ENCODE results near the gene CRTAC1.

The CRTAC1 gene

GRCh38 chr10:97937054-97937453 is 93.4 kb downstream of the CRTAC1 start:
- no peak overlapping the region for H3K4me3 ChIP-seq (ENCODE audit: low read depth, low read length)
- TF ChIP-seq CTCF (IDR thresholded peaks at IDR 0.05; ENCODE audit: borderline replicate concordance, insufficient read depth, low read depth, low read length) = no peak

GRCh38 chr10:97936126-97936525 is 94.3 kb downstream of the CRTAC1 start:
- TF ChIP-seq CTCF (IDR thresholded peaks at IDR 0.05; ENCODE audit: borderline replicate concordance, insufficient read depth, low read depth, low read length) = no peak
- no peak overlapping the region for H3K4me3 ChIP-seq (ENCODE audit: low read depth, low read length)

- no peak for TF ChIP-seq CTCF (IDR thresholded peaks at IDR 0.05; ENCODE audit: borderline replicate concordance, insufficient read depth, low read depth, low read length)
- H3K4me3 ChIP-seq (ENCODE audit: low read depth, low read length) = no peak overlapping the region
Observed at GRCh38 chr10:97932932-97933530, 97.4 kb downstream of the CRTAC1 start.

- H3K4me3 ChIP-seq (ENCODE audit: low read depth, low read length) = no peak overlapping the region
- TF ChIP-seq CTCF (IDR thresholded peaks at IDR 0.05; ENCODE audit: borderline replicate concordance, insufficient read depth, low read depth, low read length) = no peak
Observed at GRCh38 chr10:97931041-97931440, 99.4 kb downstream of the CRTAC1 start.

- TF ChIP-seq CTCF (IDR thresholded peaks at IDR 0.05; ENCODE audit: borderline replicate concordance, insufficient read depth, low read depth, low read length) = no peak
- no peak overlapping the region for H3K4me3 ChIP-seq (ENCODE audit: low read depth, low read length)
Observed at GRCh38 chr10:97928897-97929296, 101.5 kb downstream of the CRTAC1 start.

- no peak overlapping the region for H3K4me3 ChIP-seq (ENCODE audit: low read depth, low read length)
- TF ChIP-seq CTCF (IDR thresholded peaks at IDR 0.05; ENCODE audit: borderline replicate concordance, insufficient read depth, low read depth, low read length) = no peak
Observed at GRCh38 chr10:97927622-97928021, 102.8 kb downstream of the CRTAC1 start.

GRCh38 chr10:97926055-97926454 is 104.4 kb downstream of the CRTAC1 start:
- H3K4me3 ChIP-seq (ENCODE audit: low read depth, low read length) = no peak overlapping the region
- no peak for TF ChIP-seq CTCF (IDR thresholded peaks at IDR 0.05; ENCODE audit: borderline replicate concordance, insufficient read depth, low read depth, low read length)

All from GM12875 (cell line).